Endothelial cell of umbilical vein (primary cell): ENCODE measurements around the gene RIMBP2. TPM values are rescaled to one million over a fixed set of nuclear protein-coding genes. Genes with fewer than 3 reads are reported as not detected.

Source experiments
- BruUV-seq: library from RNA; stranded (reverse); fragments of 400-500 nt; replicated peaks from 2 replicates; lab custom pipeline; 2021; lab: Mats Ljungman, UMichigan
- CTCF ChIA-PET: fragments of 300-600, 350-600 bp; sonication (Branson Sonifier 250); formaldehyde crosslinking; loops from one replicate; lab custom pipeline; 2021; ENCODE audit warnings: antibody characterized with exemption, inconsistent platforms; lab: Charles Lee
- POLR2A ChIA-PET: fragments of 300-600, 350-600 bp; sonication (Branson Sonifier 250); formaldehyde crosslinking; loops from one replicate; lab custom pipeline; 2021; ENCODE audit warnings: antibody characterized with exemption, inconsistent platforms; lab: Charles Lee
- DNase-seq: peaks from one replicate; pipeline ENCODE4 v3.0.0-alpha.2; 2011; ENCODE audit warnings: low read depth, low spot score
- FAIRE-seq: peaks from 2 replicates; lab custom pipeline; 2011; peaks lifted over from hg19 to GRCh38; lab: Jason Lieb, UNC
- H2AFZ ChIP-seq: 2 replicates; pipeline ENCODE4 v1.6.0; 2012; ENCODE audit warnings: low read depth, low read length, control low read depth, inconsistent platforms
- H3K27ac ChIP-seq: 2 replicates; pipeline ENCODE4 v1.5.1; 2011; ENCODE audit warnings: low read depth, mild to moderate bottlenecking, control low read depth, low read length, moderate library complexity; ENCODE audit not compliant: insufficient read depth
- H3K27me3 ChIP-seq, 2 experiments: 2 replicates each; pipeline versions ENCODE4 v1.6.0 to v1.6.1; 2011; ENCODE audit warnings: low read length in 2 of 2, mixed read lengths in 1 of 2; ENCODE audit not compliant: control insufficient read depth in 2 of 2, insufficient read depth in 2 of 2
- H3K36me3 ChIP-seq, 2 experiments: 2 replicates in 1 of 2; 3 replicates in 1 of 2; pipeline ENCODE4 v1.5.1; 2011; ENCODE audit warnings: low read length in 2 of 2, mild to moderate bottlenecking in 1 of 2, moderate library complexity in 1 of 2; ENCODE audit not compliant: control insufficient read depth in 2 of 2, insufficient read depth in 2 of 2; ENCODE audit errors: extremely low read depth in 1 of 2
- H3K4me1 ChIP-seq: 3 replicates; pipeline ENCODE4 v1.5.1; 2011; ENCODE audit warnings: mild to moderate bottlenecking, low read length; ENCODE audit not compliant: control insufficient read depth, insufficient read depth; ENCODE audit errors: extremely low read depth
- H3K4me2 ChIP-seq: 2 replicates; pipeline ENCODE4 v1.6.1; 2011; ENCODE audit warnings: low read length, control low read depth, mixed read lengths; ENCODE audit not compliant: insufficient read depth
- H3K4me3 ChIP-seq, 3 experiments: fragments of 200-600 bp in 1 of 3; sonication (generic), shearing (Covaris generic) in 1 of 3; replicated peaks in 1 of 3; 2 replicates each; pipeline ENCODE4 v1.5.1; 2011 to 2016; ENCODE audit warnings: control low read depth in 3 of 3, low read length in 3 of 3, mild to moderate bottlenecking in 2 of 3, inconsistent platforms in 1 of 3, low read depth in 1 of 3, moderate library complexity in 1 of 3; ENCODE audit not compliant: insufficient read depth in 1 of 3
- H3K79me2 ChIP-seq: 2 replicates; pipeline ENCODE4 v1.6.0; 2012; ENCODE audit warnings: low read length, inconsistent platforms; ENCODE audit not compliant: control insufficient read depth, insufficient read depth
- H3K9ac ChIP-seq: replicated peaks from 2 replicates; pipeline ENCODE3; 2011; ENCODE audit warnings: low read length, control low read depth; ENCODE audit not compliant: insufficient read depth; ENCODE audit errors: extremely low read depth
- H3K9me1 ChIP-seq: replicated peaks from 3 replicates; pipeline ENCODE4 v1.6.0; 2011; ENCODE audit warnings: mild to moderate bottlenecking, low read length; ENCODE audit not compliant: control insufficient read depth, insufficient read depth; ENCODE audit errors: extremely low read depth
- H3K9me3 ChIP-seq: replicated peaks from 2 replicates; pipeline ENCODE4 v1.5.1; 2012; ENCODE audit warnings: low read length, inconsistent platforms; ENCODE audit not compliant: control insufficient read depth, insufficient read depth
- H4K20me1 ChIP-seq: replicated peaks from 2 replicates; pipeline ENCODE3; 2011; ENCODE audit warnings: mild to moderate bottlenecking, low read length; ENCODE audit not compliant: control insufficient read depth, insufficient read depth; ENCODE audit errors: extremely low read depth
- CTCF ChIP-seq, 2 donors: IDR thresholded peaks; 1 replicate in 1 of 2; 2 replicates in 1 of 2; pipeline ENCODE4 v1.5.1; 2011; ENCODE audit warnings: low read length in 2 of 2, mild to moderate bottlenecking in 2 of 2, moderate library complexity in 2 of 2, control low read depth in 1 of 2, inconsistent platforms in 1 of 2, low read depth in 1 of 2; ENCODE audit not compliant: insufficient read depth in 1 of 2; ENCODE audit errors: extremely low read depth in 1 of 2
- EZH2 ChIP-seq: IDR thresholded peaks from 2 replicates; pipeline ENCODE4 v1.6.1; 2012; ENCODE audit warnings: borderline replicate concordance, low read depth, mild to moderate bottlenecking, moderate library complexity, low read length, inconsistent platforms; ENCODE audit not compliant: severe bottlenecking
- FOS ChIP-seq: IDR thresholded peaks from 2 replicates; pipeline ENCODE4 v1.6.1; 2011; ENCODE audit warnings: mild to moderate bottlenecking, low read length, moderate library complexity, borderline replicate concordance; ENCODE audit not compliant: insufficient read depth
- GATA2 ChIP-seq: IDR thresholded peaks from 2 replicates; pipeline ENCODE4 v1.7.0; 2011; ENCODE audit warnings: low read depth, mild to moderate bottlenecking, moderate library complexity, mixed read lengths, low read length; ENCODE audit not compliant: insufficient read length, insufficient read depth
- JUN ChIP-seq: IDR thresholded peaks from 2 replicates; pipeline ENCODE4 v1.6.1; 2011; ENCODE audit warnings: borderline replicate concordance, low read depth; ENCODE audit not compliant: insufficient read length, insufficient read depth
- MAX ChIP-seq: IDR thresholded peaks from 2 replicates; pipeline ENCODE4 v1.6.1; 2011; ENCODE audit not compliant: insufficient read depth, insufficient read length
- MYC ChIP-seq: IDR thresholded peaks from one replicate; pipeline ENCODE4 v1.6.1; 2011; ENCODE audit warnings: mild to moderate bottlenecking, low read depth, low read length
- POLR2A ChIP-seq: IDR thresholded peaks from 2 replicates; pipeline ENCODE4 v1.6.1; 2012; ENCODE audit warnings: low read depth, mild to moderate bottlenecking, control low read depth, low read length
- POLR2AphosphoS5 ChIP-seq: IDR thresholded peaks from 2 replicates; pipeline ENCODE4 v1.6.1; 2012; ENCODE audit warnings: low read depth, mild to moderate bottlenecking, control low read depth, low read length, moderate library complexity; ENCODE audit not compliant: insufficient read depth
- dilution Hi-C: fragments of 300-500 bp; cut with MboI; formaldehyde crosslinking; loops from one replicate; pipeline ENCODE4 v1.15.0; 2019; ENCODE audit warnings: low sequenced_read_pairs; ENCODE audit not compliant: extremely low pct_ligation_motif_present
- intact Hi-C: fragments of 100-400 bp; cut with micrococcal nuclease; formaldehyde crosslinking; loops from one replicate; pipeline ENCODE4 v1.10.0; 2022
- polyA plus RNA-seq, 4 experiments: library from polyadenylated mRNA; depleted of rRNA in 3 of 4; stranded (reverse) in 3 of 4; unstranded in 1 of 4; fragments of >200 nt; gene quantifications; 2 replicates each; pipeline versions ENCODE4 v1.2.1 to v1.2.3, GENCODE V29; 2011 to 2012; ENCODE audit warnings: missing spikeins in 1 of 4
- total RNA-seq: library from RNA; stranded (reverse); gene quantifications from 2 replicates; pipeline ENCODE4 v1.2.3, GENCODE V29; 2021

The RIMBP2 gene
- total and polyA plus RNA-seq, 2 donors (not counting 3 experiments of a cell fraction or from before 2014, with no cell fraction given) = 0.04 TPM; not detected in 1

- dilution Hi-C loops (no loop called here), intact Hi-C loops (no loop called here)
- H4K20me1 ChIP-seq = no peaks in the 10 kb centered on the region
- no peaks in the 10 kb centered on the region for H3K9me1 ChIP-seq
- no peak overlapping the region for H3K4me2 ChIP-seq
- peaks cover 7% of the 10 kb centered on the region for H3K9me3 ChIP-seq
- no peaks in the 10 kb centered on the region for H3K36me3 ChIP-seq
- no peak for DNase-seq
- no peak for FAIRE-seq
- no peaks in the 10 kb centered on the region for H3K27me3 ChIP-seq
- no peak overlapping the region for H3K27ac ChIP-seq
- no peak overlapping the region for H3K4me3 ChIP-seq
- H2AFZ ChIP-seq = no peak overlapping the region
- H3K9ac ChIP-seq = no peak overlapping the region
- CTCF ChIA-PET = no interaction called here
- POLR2A ChIA-PET = no interaction called here
- no TSS peak for BruUV-seq
- no peaks in the 10 kb centered on the region for H3K4me1 ChIP-seq
- TF ChIP-seq POLR2A = no peak
- TF ChIP-seq POLR2AphosphoS5 = no peak
- no peak for TF ChIP-seq CTCF (IDR thresholded peaks at IDR 0.05; ENCODE audit: extremely low read depth in 1 of 2, insufficient read depth in 1 of 2, low read depth in 1 of 2, low read length in 2 of 2)
- no peak for TF ChIP-seq MAX
- TF ChIP-seq FOS = no peak
- no peak for TF ChIP-seq EZH2
- no peak for TF ChIP-seq MYC
- TF ChIP-seq GATA2 = no peak
- TF ChIP-seq JUN = no peak
- H3K79me2 ChIP-seq = no peaks in the 10 kb centered on the region
Measured at GRCh38 chr12:130401703-130402102, 314.4 kb downstream of the RIMBP2 start.
